GM12878 (cell line): ENCODE data around the gene GNA15. TPM values are rescaled to one million over a fixed set of nuclear protein-coding genes. Genes with fewer than 3 reads are reported as not detected.

Source experiments
- BCL3 ChIP-seq: IDR thresholded peaks from 2 replicates; pipeline ENCODE4 v1.6.1; 2011; ENCODE audit warnings: borderline replicate concordance, low read depth, mild to moderate bottlenecking, moderate library complexity, low read length; ENCODE audit not compliant: insufficient read depth, poor library complexity, severe bottlenecking
- CTCF ChIP-seq, 3 experiments: IDR thresholded peaks in 2 of 3; conservative IDR thresholded peaks in 1 of 3; 2 replicates each; pipeline ENCODE4 v1.5.1; 2011; ENCODE audit warnings: low read depth in 3 of 3, low read length in 3 of 3, mild to moderate bottlenecking in 3 of 3, control low read depth in 2 of 3, moderate library complexity in 2 of 3, inconsistent platforms in 1 of 3, mixed read lengths in 1 of 3; ENCODE audit not compliant: control insufficient read depth in 2 of 3, insufficient read depth in 1 of 3; ENCODE audit errors: extremely low read depth in 1 of 3
- DPF2 ChIP-seq: fragments of 450-650 bp; IDR thresholded peaks from 2 replicates; pipeline ENCODE4 v1.6.1; 2017; ENCODE audit warnings: mild to moderate bottlenecking
- FOS ChIP-seq: IDR thresholded peaks from 3 replicates; pipeline ENCODE4 v1.6.1; 2011; ENCODE audit warnings: borderline replicate concordance; ENCODE audit not compliant: insufficient read length; ENCODE audit errors: extremely low read depth
- MEF2B ChIP-seq: fragments of 450-650 bp; IDR thresholded peaks from 2 replicates; pipeline ENCODE4 v1.6.1; 2018; ENCODE audit warnings: mild to moderate bottlenecking, moderate library complexity; ENCODE audit not compliant: partially characterized antibody, poor library complexity, severe bottlenecking
- MLLT1 ChIP-seq: fragments of 450-650 bp; IDR thresholded peaks from 2 replicates; pipeline ENCODE4 v1.6.1; 2016; ENCODE audit warnings: mild to moderate bottlenecking
- NFYA ChIP-seq: IDR thresholded peaks from 2 replicates; pipeline ENCODE4 v1.6.1; 2011; ENCODE audit warnings: low read depth, mild to moderate bottlenecking, low read length, improper control_type of control experiment, borderline replicate concordance
- POLR2AphosphoS2 ChIP-seq: IDR thresholded peaks from 2 replicates; pipeline ENCODE4 v1.6.1; 2011; ENCODE audit warnings: low read depth, mild to moderate bottlenecking, low read length, improper control_type of control experiment, moderate library complexity
- SMAD5 ChIP-seq: IDR thresholded peaks from 2 replicates; pipeline ENCODE4 v1.6.1; 2016; ENCODE audit warnings: antibody characterized with exemption, low read depth
- SREBF2 ChIP-seq: IDR thresholded peaks from 2 replicates; pipeline ENCODE4 v1.6.1; 2012; ENCODE audit warnings: mild to moderate bottlenecking, low read length
- YBX1 ChIP-seq: fragments of 450-650 bp; IDR thresholded peaks from 2 replicates; pipeline ENCODE4 v1.6.1; 2016; ENCODE audit warnings: antibody characterized with exemption
- ZBTB40 ChIP-seq: fragments of 450-650 bp; IDR thresholded peaks from 2 replicates; pipeline ENCODE4 v1.6.1; 2016; ENCODE audit warnings: mild to moderate bottlenecking, moderate library complexity, borderline replicate concordance
- ZNF592 ChIP-seq: fragments of 450-650 bp; IDR thresholded peaks from 2 replicates; pipeline ENCODE4 v1.6.1; 2017; ENCODE audit warnings: mild to moderate bottlenecking, moderate library complexity
- polyA plus RNA-seq, 11 experiments: library from polyadenylated mRNA; depleted of rRNA in 4 of 11; unstranded in 6 of 11; stranded (reverse) in 5 of 11; fragments of >200 nt; fragmentation: Nextera tagmentation in 4 of 11; fragmentation: Illumina TruSeq in 1 of 11; extraction: Ambion mirVana in 4 of 11; extraction: Trizol in 1 of 11; gene quantifications; 1 replicate in 1 of 11; 2 replicates in 10 of 11; pipeline versions ENCODE4 v1.2.1 to v1.2.3, GENCODE V29; 2011 to 2016; ENCODE audit warnings: inconsistent platforms in 2 of 11, missing spikeins in 2 of 11, low read depth in 1 of 11
- total RNA-seq, 4 experiments: library from RNA; depleted of rRNA in 3 of 4; stranded (reverse); fragments of >200 nt in 3 of 4; fragmentation: Illumina TruSeq in 1 of 4; extraction: Trizol in 1 of 4; gene quantifications; 2 replicates each; pipeline versions ENCODE4 v1.2.1 to v1.2.3, GENCODE V29; 2013 to 2021

GNA15 gene
- total and polyA plus RNA-seq, 10 of the 15 experiments (the other 5 are each of a cell fraction or from before 2014, with no cell fraction given) = 0.42 to 18.0 (median 9.4) TPM

GRCh38 chr19:3184847-3185460 lies 49.1 kb downstream of the GNA15 start (continued):
- TF ChIP-seq BCL3 (no peak), SREBF2 (no peak), FOS (no peak), MEF2B (peak; percentile 47), SMAD5 (no peak), ZNF592 (no peak), DPF2 (no peak), NFYA (no peak), CTCF (IDR thresholded peaks at IDR 0.05 in 2 of 3, conservative IDR thresholded peaks at IDR 0.05 in 1 of 3; ENCODE audit: control insufficient read depth in 2 of 3, extremely low read depth in 1 of 3, insufficient read depth in 1 of 3, low read depth in 3 of 3, low read length in 3 of 3) (no peak), POLR2AphosphoS2 (no peak), ZBTB40 (no peak), MLLT1 (no peak), YBX1 (no peak)
